Lung (tissue), 12 donors: ENCODE data around the gene C11orf52. TPM values are rescaled to one million over a fixed set of nuclear protein-coding genes. Genes with fewer than 3 reads are reported as not detected.
A peak's percentile ranks its signal among the peaks of the same experiment; 100 is the strongest.

Source experiments
- ATAC-seq: fragments of 200-7000 bp; cut with Tn5 transposase; one replicate; pipeline ENCODE4 v1.9.1; 2020; ENCODE audit warnings: moderate number of reproducible peaks; ENCODE audit not compliant: insufficient read depth, low FRiP score
- DNase-seq, 3 donors: peaks; one replicate each; pipeline ENCODE4 v3.0.0-alpha.2; 2013 to 2017
- H3K27ac ChIP-seq, 2 donors: one replicate each; pipeline ENCODE4 v1.5.1; 2013; ENCODE audit warnings: mild to moderate bottlenecking in 2 of 2, moderate library complexity in 2 of 2, control low read depth in 1 of 2, inconsistent platforms in 1 of 2, low read depth in 1 of 2, low read length in 1 of 2
- H3K27me3 ChIP-seq, 3 donors: one replicate each; pipeline ENCODE4 v1.5.1; 2013; ENCODE audit warnings: low read length in 2 of 3; ENCODE audit not compliant: control insufficient read depth in 3 of 3, insufficient read depth in 3 of 3
- H3K36me3 ChIP-seq, 4 donors: one replicate each; pipeline ENCODE4 v1.5.1; 2013; ENCODE audit warnings: low read length in 4 of 4, mild to moderate bottlenecking in 1 of 4, moderate library complexity in 1 of 4; ENCODE audit not compliant: control insufficient read depth in 4 of 4, insufficient read depth in 4 of 4
- H3K4me1 ChIP-seq, 5 donors: one replicate each; pipeline ENCODE4 v1.5.1; 2013; ENCODE audit warnings: low read length in 5 of 5, mild to moderate bottlenecking in 2 of 5, moderate library complexity in 1 of 5; ENCODE audit not compliant: control insufficient read depth in 5 of 5, insufficient read depth in 5 of 5
- H3K4me3 ChIP-seq: one replicate; pipeline ENCODE4 v1.5.1; 2013; ENCODE audit warnings: mild to moderate bottlenecking, control low read depth, moderate library complexity
- H3K9ac ChIP-seq, 2 donors: one replicate each; pipeline ENCODE4 v1.5.1; 2013; ENCODE audit warnings: low read length in 2 of 2, control low read depth in 1 of 2; ENCODE audit not compliant: insufficient read depth in 1 of 2
- H3K9me3 ChIP-seq, 4 donors: one replicate each; pipeline ENCODE4 v1.5.1; 2013; ENCODE audit warnings: low read length in 3 of 4, mild to moderate bottlenecking in 1 of 4, moderate library complexity in 1 of 4; ENCODE audit not compliant: control insufficient read depth in 4 of 4, insufficient read depth in 3 of 4
- WGBS, 2 donors: extraction: QIAGEN DNeasy Blood & Tissue Kit; methylation state at CpG; one replicate each; pipeline ENCODE4 v1.1.7; 2013; 5-methylcytosine and 5-hydroxymethylcytosine counted together
- polyA plus RNA-seq, 2 donors: library from polyadenylated mRNA; stranded (reverse); fragments of 200-250 nt; gene quantifications; one replicate each; pipeline ENCODE4 v1.2.1, GENCODE V29; 2013
- total RNA-seq, 2 donors: library from RNA; depleted of rRNA in 1 of 2; stranded (reverse); fragments of >200 nt in 1 of 2; gene quantifications; one replicate each; pipeline ENCODE4 v1.2.1, GENCODE V29; 2014 to 2021
- TF ChIP-seq, protein P1 (sequence below): IDR thresholded peaks from 2 replicates; pipeline ENCODE4 v1.5.1; 2012; ENCODE audit warnings: mild to moderate bottlenecking; ENCODE audit errors: control extremely low read depth, extremely low read depth
- donor health status: control.
- donor health status: control.
- donor health status: Bipolar disorder and iron deficiency.
- donor health status: healthy.
- donor health status: DM: yes; HTN: yes; CAD: no.

The C11orf52 gene
- total and polyA plus RNA-seq, 4 donors = 11.1 to 20.4 (median 15.3) TPM

GRCh38 chr11:111939836-111940604 is 21.3 kb downstream of the C11orf52 start:
- ATAC-seq (no peak), DNase-seq (no peak)
- TF ChIP-seq, protein P1, sequence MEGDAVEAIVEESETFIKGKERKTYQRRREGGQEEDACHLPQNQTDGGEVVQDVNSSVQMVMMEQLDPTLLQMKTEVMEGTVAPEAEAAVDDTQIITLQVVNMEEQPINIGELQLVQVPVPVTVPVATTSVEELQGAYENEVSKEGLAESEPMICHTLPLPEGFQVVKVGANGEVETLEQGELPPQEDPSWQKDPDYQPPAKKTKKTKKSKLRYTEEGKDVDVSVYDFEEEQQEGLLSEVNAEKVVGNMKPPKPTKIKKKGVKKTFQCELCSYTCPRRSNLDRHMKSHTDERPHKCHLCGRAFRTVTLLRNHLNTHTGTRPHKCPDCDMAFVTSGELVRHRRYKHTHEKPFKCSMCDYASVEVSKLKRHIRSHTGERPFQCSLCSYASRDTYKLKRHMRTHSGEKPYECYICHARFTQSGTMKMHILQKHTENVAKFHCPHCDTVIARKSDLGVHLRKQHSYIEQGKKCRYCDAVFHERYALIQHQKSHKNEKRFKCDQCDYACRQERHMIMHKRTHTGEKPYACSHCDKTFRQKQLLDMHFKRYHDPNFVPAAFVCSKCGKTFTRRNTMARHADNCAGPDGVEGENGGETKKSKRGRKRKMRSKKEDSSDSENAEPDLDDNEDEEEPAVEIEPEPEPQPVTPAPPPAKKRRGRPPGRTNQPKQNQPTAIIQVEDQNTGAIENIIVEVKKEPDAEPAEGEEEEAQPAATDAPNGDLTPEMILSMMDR = no peak
- H3K36me3 ChIP-seq = peaks cover 0 to 3% (median 0%) of the 10 kb centered on the region in 4 donors
- H3K4me1 ChIP-seq = peaks cover 6 to 30% (median 14%) of the 10 kb centered on the region in 5 donors
- no peak overlapping the region for H3K4me3 ChIP-seq
- H3K27ac ChIP-seq = peak overlapping the region in 1 of 2 donors; percentile 3
- WGBS, 2 donors = 92 to 94% methylated on average over 4 of the region's 4 CpGs
- H3K9ac ChIP-seq = no peak overlapping the region
- no peaks in the 10 kb centered on the region for H3K27me3 ChIP-seq
- no peaks in the 10 kb centered on the region for H3K9me3 ChIP-seq

DNA sequence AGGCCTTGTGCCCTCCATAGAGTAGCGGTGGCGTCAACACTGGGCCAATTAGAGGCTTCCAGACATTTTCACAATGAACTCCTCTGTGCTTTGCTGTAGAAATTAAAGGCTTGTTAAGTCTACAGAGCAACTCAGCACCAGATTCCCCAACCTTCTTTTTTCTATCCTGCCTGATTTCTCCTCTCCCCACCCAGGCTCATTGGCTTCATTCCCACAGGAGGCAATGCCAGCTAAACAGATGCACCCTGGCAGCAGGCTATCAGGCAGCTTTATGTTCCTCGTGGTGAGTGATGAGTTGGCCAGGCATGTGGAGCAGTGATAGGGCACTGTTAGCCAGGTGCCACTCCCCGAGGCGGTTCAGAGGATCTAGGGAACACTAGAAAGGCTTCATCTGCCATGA is 23.2 kb downstream of the C11orf52 start:
- Histone ChIP-seq H3K9ac (no peak overlapping the region), H3K36me3 (peaks cover 0 to 3% (median 0%) of the 10 kb centered on the region in 4 donors), H3K4me3 (no peak overlapping the region), H3K4me1 (peaks cover 0 to 19% (median 13%) of the 10 kb centered on the region in 5 donors), H3K9me3 (no peaks in the 10 kb centered on the region), H3K27ac (peak overlapping the region in 1 of 2 donors; percentile 49), H3K27me3 (no peaks in the 10 kb centered on the region)
- no peak for DNase-seq
- TF ChIP-seq, protein P1 = no peak
- WGBS, 2 donors = 87 to 91% methylated on average over 5 of the region's 5 CpGs
- ATAC-seq = no peak

DNA sequence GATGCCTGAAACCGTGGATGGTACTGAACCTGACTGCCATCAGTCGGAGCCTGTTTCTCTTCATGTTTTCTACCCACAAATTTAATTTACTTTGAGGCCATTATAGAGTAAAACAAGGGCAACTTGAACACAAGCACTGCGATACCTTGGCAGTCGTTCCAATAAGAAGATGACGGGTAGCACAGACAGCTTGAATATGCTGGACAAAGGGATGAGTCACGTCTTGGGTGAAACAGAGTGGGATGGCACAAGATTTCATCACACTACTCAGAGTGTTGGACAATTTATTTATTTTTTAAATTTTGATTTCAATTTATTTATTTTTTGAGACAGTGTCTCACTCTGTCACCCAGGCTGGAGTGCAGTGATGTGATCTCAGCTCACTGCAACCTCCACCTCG is 24.1 kb downstream of the C11orf52 start:
- Histone ChIP-seq H3K4me1 (peaks cover 0 to 14% (median 9%) of the 10 kb centered on the region in 5 donors), H3K4me3 (no peak overlapping the region), H3K9ac (no peak overlapping the region), H3K27ac (no peak overlapping the region), H3K27me3 (no peaks in the 10 kb centered on the region), H3K9me3 (no peaks in the 10 kb centered on the region), H3K36me3 (peaks cover 0 to 3% (median 0%) of the 10 kb centered on the region in 4 donors)
- TF ChIP-seq, protein P1 = no peak
- DNase-seq (no peak), ATAC-seq (no peak)
- 92 to 93% methylated on average over 7 of the region's 7 CpGs for WGBS, 2 donors
